Spleen (tissue), 11 donors: ENCODE data around the gene EPN3. TPM values are rescaled to one million over a fixed set of nuclear protein-coding genes. Genes with fewer than 3 reads are reported as not detected.

ENCODE experiments used
- DNase-seq: peaks from one replicate; pipeline ENCODE4 v3.0.0-alpha.2; 2020
- H3K27ac ChIP-seq, 8 donors: fragments of 200-600 bp; sonication (generic) in 7 of 8; 1 replicate in 4 of 8; 2 replicates in 4 of 8; pipeline versions ENCODE4 v1.5.0 to v1.8.0; 2016 to 2021; ENCODE audit warnings: inconsistent platforms in 4 of 8, mild to moderate bottlenecking in 4 of 8, moderate library complexity in 1 of 8
- H3K27me3 ChIP-seq, 7 donors: fragments of 200-600 bp; sonication (generic) in 6 of 7; replicated peaks in 1 of 7; 1 replicate in 4 of 7; 2 replicates in 3 of 7; pipeline versions ENCODE4 v1.5.0 to v1.8.0; 2016 to 2021; ENCODE audit warnings: inconsistent platforms in 3 of 7, mild to moderate bottlenecking in 1 of 7
- H3K36me3 ChIP-seq, 6 donors: fragments of 200-600 bp; sonication (generic) in 5 of 6; 1 replicate in 4 of 6; 2 replicates in 2 of 6; pipeline versions ENCODE4 v1.5.0 to v1.8.0; 2016 to 2021; ENCODE audit warnings: inconsistent platforms in 2 of 6
- H3K4me1 ChIP-seq, 6 donors: fragments of 200-600 bp; sonication (generic) in 5 of 6; 1 replicate in 3 of 6; 2 replicates in 3 of 6; pipeline versions ENCODE4 v1.5.0 to v1.8.0; 2016 to 2021; ENCODE audit warnings: inconsistent platforms in 3 of 6
- H3K4me3 ChIP-seq, 8 donors: fragments of 200-600 bp; sonication (generic) in 7 of 8; 1 replicate in 4 of 8; 2 replicates in 4 of 8; pipeline versions ENCODE4 v1.5.0 to v1.8.0; 2016 to 2021; ENCODE audit warnings: inconsistent platforms in 4 of 8, mild to moderate bottlenecking in 4 of 8, moderate library complexity in 2 of 8
- H3K9me3 ChIP-seq, 8 donors: fragments of 200-600 bp; sonication (generic) in 7 of 8; 1 replicate in 4 of 8; 2 replicates in 4 of 8; pipeline versions ENCODE4 v1.5.0 to v1.8.0; 2016 to 2021; ENCODE audit warnings: inconsistent platforms in 4 of 8
- POLR2A ChIP-seq, 3 donors: fragments of 450-650 bp; IDR thresholded peaks; one replicate each; pipeline ENCODE4 v1.5.1; 2017; ENCODE audit warnings: antibody characterized with exemption in 3 of 3, mild to moderate bottlenecking in 1 of 3
- POLR2AphosphoS5 ChIP-seq, 3 donors: sonication (generic); formaldehyde crosslinking; IDR thresholded peaks; one replicate each; pipeline ENCODE4 v1.5.1; 2017; ENCODE audit warnings: antibody characterized with exemption in 3 of 3
- WGBS, 5 donors: extraction: QIAGEN DNeasy Blood & Tissue Kit in 3 of 5; methylation state at CpG; one replicate each; pipeline versions ENCODE4 v1.1.5 to v1.1.7; 2013 to 2018; 5-methylcytosine and 5-hydroxymethylcytosine counted together
- intact Hi-C: fragments of 100-400 bp; cut with DNase I; formaldehyde crosslinking; loops from one replicate; pipeline ENCODE4 v1.15.0; 2023; ENCODE audit warnings: low total_unique reads
- polyA plus RNA-seq, 3 donors: library from polyadenylated mRNA; stranded (reverse); fragments of 200-250 nt; gene quantifications; one replicate each; pipeline ENCODE4 v1.2.1, GENCODE V29; 2013
- total RNA-seq, 7 donors: library from RNA; depleted of rRNA in 3 of 7; stranded (reverse); fragments of >200 nt in 3 of 7; fragmentation: NEBNext Ultra II Directional in 4 of 7; extraction: Animal tissue kit (Norgen Biotek cat#: 25700) in 4 of 7; gene quantifications; one replicate each; pipeline versions ENCODE4 v1.1.0 to v1.2.1, GENCODE V29; 2016 to 2021
- TF ChIP-seq, protein P1 (sequence below), 11 experiments: fragments of 200-600 bp in 7 of 11; fragments of 450-650 bp in 4 of 11; sonication (generic) in 4 of 11; IDR thresholded peaks in 8 of 11; conservative IDR thresholded peaks in 3 of 11; 1 replicate in 7 of 11; 2 replicates in 4 of 11; pipeline versions ENCODE4 v1.4.0 to v1.8.0; 2016 to 2021; ENCODE audit warnings: antibody characterized with exemption in 11 of 11, inconsistent platforms in 4 of 11, mild to moderate bottlenecking in 1 of 11
- donor health status: healthy with polysubstance abuse.
- donor health status: DM: no; HTN: no; CAD: no; lungs with moderate emphysema.
- donor health status: DM: no; HTN: no; CAD: no.
- donor health status: Bipolar disorder and iron deficiency.
- donor health status: healthy.
- donor health status: DM: no; HTN: no; CAD: no.
- donor health status: DM: yes; HTN: yes; CAD: no.

Gene EPN3
- total and polyA plus RNA-seq, 10 donors = 0.02 to 0.16 TPM; not detected in 8

DNA sequence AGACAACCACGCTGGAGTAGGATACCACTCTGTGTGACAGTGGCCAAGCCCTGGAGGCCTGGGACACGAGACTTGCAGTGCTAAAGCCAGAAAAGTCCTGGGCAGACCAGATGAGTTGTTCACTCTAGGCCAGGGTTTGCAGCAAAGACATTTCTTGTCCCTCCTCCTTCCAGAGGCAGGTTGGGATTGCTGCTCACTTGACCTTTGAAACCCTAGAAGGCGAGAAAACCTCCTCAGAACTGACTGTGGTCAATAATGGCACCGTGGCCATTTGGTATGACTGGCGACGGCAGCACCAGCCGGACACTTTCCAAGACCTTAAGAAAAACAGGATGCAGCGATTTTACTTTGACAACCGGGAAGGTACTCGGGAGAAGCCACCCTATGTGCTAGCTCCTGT lies 9.8 kb upstream of the EPN3 start:
- 90 to 94% (median 91%) methylated on average over 9 to 10 of the region's 10 CpGs for WGBS, 5 donors
- no peak for DNase-seq
- intact Hi-C loops = no loop called here
- Histone ChIP-seq H3K4me3 (no peak overlapping the region), H3K36me3 (no peaks in the 10 kb centered on the region), H3K4me1 (no peaks in the 10 kb centered on the region), H3K9me3 (no peaks in the 10 kb centered on the region), H3K27me3 (peaks cover 0 to 2% (median 0%) of the 10 kb centered on the region in 7 donors), H3K27ac (no peak overlapping the region)
- no peak for TF ChIP-seq POLR2A (IDR thresholded peaks at IDR 0.05)
- TF ChIP-seq POLR2AphosphoS5 (IDR thresholded peaks at IDR 0.05) = no peak
- TF ChIP-seq, protein P1, sequence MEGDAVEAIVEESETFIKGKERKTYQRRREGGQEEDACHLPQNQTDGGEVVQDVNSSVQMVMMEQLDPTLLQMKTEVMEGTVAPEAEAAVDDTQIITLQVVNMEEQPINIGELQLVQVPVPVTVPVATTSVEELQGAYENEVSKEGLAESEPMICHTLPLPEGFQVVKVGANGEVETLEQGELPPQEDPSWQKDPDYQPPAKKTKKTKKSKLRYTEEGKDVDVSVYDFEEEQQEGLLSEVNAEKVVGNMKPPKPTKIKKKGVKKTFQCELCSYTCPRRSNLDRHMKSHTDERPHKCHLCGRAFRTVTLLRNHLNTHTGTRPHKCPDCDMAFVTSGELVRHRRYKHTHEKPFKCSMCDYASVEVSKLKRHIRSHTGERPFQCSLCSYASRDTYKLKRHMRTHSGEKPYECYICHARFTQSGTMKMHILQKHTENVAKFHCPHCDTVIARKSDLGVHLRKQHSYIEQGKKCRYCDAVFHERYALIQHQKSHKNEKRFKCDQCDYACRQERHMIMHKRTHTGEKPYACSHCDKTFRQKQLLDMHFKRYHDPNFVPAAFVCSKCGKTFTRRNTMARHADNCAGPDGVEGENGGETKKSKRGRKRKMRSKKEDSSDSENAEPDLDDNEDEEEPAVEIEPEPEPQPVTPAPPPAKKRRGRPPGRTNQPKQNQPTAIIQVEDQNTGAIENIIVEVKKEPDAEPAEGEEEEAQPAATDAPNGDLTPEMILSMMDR (IDR thresholded peaks at IDR 0.05 in 8 of 11, conservative IDR thresholded peaks at IDR 0.05 in 3 of 11) = no peak

- H3K4me3 ChIP-seq = no peak overlapping the region
- H3K27ac ChIP-seq = no peak overlapping the region
- H3K27me3 ChIP-seq = peaks cover 0 to 7% (median 0%) of the 10 kb centered on the region in 7 donors
- TF ChIP-seq POLR2A (IDR thresholded peaks at IDR 0.05) (no peak), POLR2AphosphoS5 (IDR thresholded peaks at IDR 0.05) (no peak)
- TF ChIP-seq, protein P1 (IDR thresholded peaks at IDR 0.05 in 8 of 11, conservative IDR thresholded peaks at IDR 0.05 in 3 of 11) = no peak
- no peaks in the 10 kb centered on the region for H3K4me1 ChIP-seq
- WGBS, 5 donors = 74 to 94% (median 86%) methylated on average over 2 of the region's 2 CpGs
- DNase-seq = no peak
- intact Hi-C loops = no loop called here
- no peaks in the 10 kb centered on the region for H3K36me3 ChIP-seq
- no peaks in the 10 kb centered on the region for H3K9me3 ChIP-seq
Measured at GRCh38 chr17:50523208-50523607, 9.3 kb upstream of the EPN3 start.

DNA sequence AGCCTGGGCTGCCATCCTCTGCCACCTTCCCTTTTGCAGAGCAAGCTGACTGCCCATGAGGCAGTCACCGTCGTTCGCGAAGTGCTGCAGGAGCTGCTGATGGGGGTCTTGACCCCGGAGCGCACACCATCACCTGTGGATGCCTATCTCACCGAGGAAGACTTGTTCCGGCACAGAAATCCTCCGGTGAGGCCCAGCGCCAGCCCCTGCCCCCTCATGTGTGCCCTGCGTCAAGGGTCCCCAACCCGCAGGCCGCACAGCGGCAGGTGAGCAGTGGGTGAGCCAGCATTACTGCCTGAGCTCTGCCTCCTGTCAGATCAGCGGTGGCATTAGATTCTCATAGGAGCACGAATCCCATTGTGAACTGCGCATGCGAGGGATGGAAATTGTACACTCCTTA lies 7.7 kb upstream of the EPN3 start:
- WGBS, 5 donors = 89 to 94% (median 90%) methylated on average over 8 to 18 of the region's 18 CpGs
- DNase-seq = no peak
- Histone ChIP-seq H3K27me3 (peaks cover 0 to 23% (median 6%) of the 10 kb centered on the region in 7 donors), H3K27ac (no peak overlapping the region), H3K9me3 (no peaks in the 10 kb centered on the region), H3K4me1 (no peaks in the 10 kb centered on the region), H3K4me3 (no peak overlapping the region), H3K36me3 (no peaks in the 10 kb centered on the region)
- TF ChIP-seq, protein P1 (IDR thresholded peaks at IDR 0.05 in 8 of 11, conservative IDR thresholded peaks at IDR 0.05 in 3 of 11) = no peak
- TF ChIP-seq POLR2AphosphoS5 (IDR thresholded peaks at IDR 0.05) = no peak
- TF ChIP-seq POLR2A (IDR thresholded peaks at IDR 0.05) = no peak
- intact Hi-C loops = no loop called here

DNA sequence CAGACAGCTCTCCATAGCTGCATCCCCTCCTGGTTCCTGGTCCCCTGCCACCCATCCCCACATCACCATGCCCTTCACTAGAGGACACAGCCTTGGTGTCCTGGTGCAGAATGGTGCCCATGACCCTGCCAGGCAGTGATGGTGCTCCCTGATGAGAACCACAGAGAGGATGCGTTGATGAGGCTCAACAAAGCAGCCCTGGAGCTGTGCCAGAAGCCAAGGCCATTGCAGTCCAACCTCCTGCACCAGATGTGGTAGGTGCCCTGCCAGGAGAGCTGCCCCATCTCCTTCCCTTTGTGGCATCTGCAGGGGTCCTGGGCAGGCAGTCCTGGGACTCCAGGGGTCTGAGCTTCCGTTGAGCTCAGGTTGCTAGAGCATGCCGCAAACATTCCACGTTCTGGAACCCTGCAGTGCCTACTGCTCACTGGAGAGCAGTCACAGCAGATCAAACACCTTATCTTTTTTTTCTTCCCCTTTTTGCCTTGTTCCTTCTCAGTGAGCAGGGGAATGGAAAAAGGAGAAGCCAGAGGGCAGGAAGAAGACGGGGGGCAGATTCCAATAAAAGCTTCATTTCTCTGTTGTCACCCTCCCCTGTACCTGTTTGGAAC lies 5.3 kb upstream of the EPN3 start:
- H3K4me3 ChIP-seq = no peak overlapping the region
- peaks cover 0 to 6% (median under 1%) of the 10 kb centered on the region in 6 donors for H3K4me1 ChIP-seq
- H3K9me3 ChIP-seq = no peaks in the 10 kb centered on the region
- no peak overlapping the region for H3K27ac ChIP-seq
- TF ChIP-seq, protein P1 (IDR thresholded peaks at IDR 0.05 in 8 of 11, conservative IDR thresholded peaks at IDR 0.05 in 3 of 11) = no peak
- TF ChIP-seq POLR2AphosphoS5 (IDR thresholded peaks at IDR 0.05) (no peak), POLR2A (IDR thresholded peaks at IDR 0.05) (no peak)
- DNase-seq = no peak
- H3K36me3 ChIP-seq = no peaks in the 10 kb centered on the region
- H3K27me3 ChIP-seq = peaks cover 0 to 47% (median 24%) of the 10 kb centered on the region in 7 donors
- WGBS, 5 donors = 37 to 48% (median 45%) methylated on average over 4 to 5 of the region's 5 CpGs
- intact Hi-C loops = no loop called here
